HL-60 (cell line): ENCODE data around the gene POLR1H.

Experiments used
- DNase-seq, 2 experiments: peaks; one replicate each; pipeline ENCODE4 v3.0.0-alpha.2; 2010 to 2020; ENCODE audit warnings: low read depth in 1 of 2, low spot score in 1 of 2
- H3K27ac ChIP-seq: fragments of 250-450 bp; sonication (Bioruptor Pico); replicated peaks from 2 replicates; pipeline ENCODE4 v1.5.1; 2020; ENCODE audit warnings: mild to moderate bottlenecking, moderate library complexity
- H3K27me3 ChIP-seq: fragments of 250-450 bp; sonication (Bioruptor Pico); 2 replicates; pipeline ENCODE4 v1.5.1; 2021; ENCODE audit warnings: mild to moderate bottlenecking, moderate library complexity; ENCODE audit not compliant: insufficient read depth, poor library complexity, severe bottlenecking
- H3K4me3 ChIP-seq: replicated peaks from 2 replicates; pipeline ENCODE4 v1.5.1; 2011; ENCODE audit warnings: mild to moderate bottlenecking, control low read depth, low read length; ENCODE audit not compliant: insufficient read depth
- GABPA ChIP-seq: IDR thresholded peaks from 2 replicates; pipeline ENCODE4 v1.6.1; 2012; ENCODE audit warnings: low read depth
- POLR2AphosphoS5 ChIP-seq: IDR thresholded peaks from 2 replicates; pipeline ENCODE4 v1.6.1; 2012; ENCODE audit warnings: low read depth
- REST ChIP-seq: IDR thresholded peaks from 2 replicates; pipeline ENCODE4 v1.6.1; 2012; ENCODE audit warnings: low read depth; ENCODE audit not compliant: insufficient replicate concordance
- SPI1 ChIP-seq: IDR thresholded peaks from 2 replicates; pipeline ENCODE4 v1.6.1; 2012; ENCODE audit warnings: low read depth, mild to moderate bottlenecking, borderline replicate concordance
- TF ChIP-seq, protein P1 (sequence below): IDR thresholded peaks from one replicate; pipeline ENCODE4 v1.5.1; 2011; ENCODE audit warnings: low read length, control low read depth, inconsistent platforms; ENCODE audit not compliant: insufficient read depth

The POLR1H gene

DNA sequence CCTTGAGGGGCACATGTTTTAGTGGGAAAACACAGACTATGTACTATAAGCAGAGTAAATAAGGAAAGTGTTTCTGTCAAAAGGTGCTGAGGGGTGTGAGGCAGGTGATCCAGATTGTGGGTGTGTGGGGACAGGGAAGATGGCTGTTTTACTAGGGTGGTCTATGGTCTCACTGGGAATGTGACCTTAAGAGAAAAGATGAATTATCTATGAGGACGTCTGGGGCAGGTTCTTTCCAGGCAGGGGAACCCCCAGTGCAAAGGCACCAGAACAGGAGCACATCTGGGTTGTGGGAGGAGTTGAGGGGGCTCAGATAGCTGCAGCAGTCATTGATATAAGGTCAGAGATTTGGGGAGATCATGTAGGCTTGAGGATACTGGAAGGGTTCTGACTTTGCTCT, 18.2 kb upstream of the POLR1H start:
- no peak overlapping the region for H3K27ac ChIP-seq
- TF ChIP-seq GABPA, result no peak
- no peak for TF ChIP-seq POLR2AphosphoS5
- no peak for TF ChIP-seq SPI1
- TF ChIP-seq, protein P1, sequence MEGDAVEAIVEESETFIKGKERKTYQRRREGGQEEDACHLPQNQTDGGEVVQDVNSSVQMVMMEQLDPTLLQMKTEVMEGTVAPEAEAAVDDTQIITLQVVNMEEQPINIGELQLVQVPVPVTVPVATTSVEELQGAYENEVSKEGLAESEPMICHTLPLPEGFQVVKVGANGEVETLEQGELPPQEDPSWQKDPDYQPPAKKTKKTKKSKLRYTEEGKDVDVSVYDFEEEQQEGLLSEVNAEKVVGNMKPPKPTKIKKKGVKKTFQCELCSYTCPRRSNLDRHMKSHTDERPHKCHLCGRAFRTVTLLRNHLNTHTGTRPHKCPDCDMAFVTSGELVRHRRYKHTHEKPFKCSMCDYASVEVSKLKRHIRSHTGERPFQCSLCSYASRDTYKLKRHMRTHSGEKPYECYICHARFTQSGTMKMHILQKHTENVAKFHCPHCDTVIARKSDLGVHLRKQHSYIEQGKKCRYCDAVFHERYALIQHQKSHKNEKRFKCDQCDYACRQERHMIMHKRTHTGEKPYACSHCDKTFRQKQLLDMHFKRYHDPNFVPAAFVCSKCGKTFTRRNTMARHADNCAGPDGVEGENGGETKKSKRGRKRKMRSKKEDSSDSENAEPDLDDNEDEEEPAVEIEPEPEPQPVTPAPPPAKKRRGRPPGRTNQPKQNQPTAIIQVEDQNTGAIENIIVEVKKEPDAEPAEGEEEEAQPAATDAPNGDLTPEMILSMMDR, result no peak
- TF ChIP-seq REST, result no peak
- DNase-seq, result no peak

GRCh38 chr6:30043744-30044143, 17.3 kb upstream of the POLR1H start:
- Histone ChIP-seq H3K27me3 (no peaks in the 10 kb centered on the region), H3K27ac (no peak overlapping the region), H3K4me3 (no peak overlapping the region)
- TF ChIP-seq GABPA, result no peak
- no peak for TF ChIP-seq POLR2AphosphoS5
- no peak for TF ChIP-seq SPI1
- TF ChIP-seq REST, result no peak
- TF ChIP-seq, protein P1, result no peak
- no peak for DNase-seq

More for the DNA sequence above, 18.2 kb upstream of the POLR1H start:
- H3K4me3 ChIP-seq, result no peak overlapping the region
- H3K27me3 ChIP-seq, result no peaks in the 10 kb centered on the region

- no peak for DNase-seq
- H3K27ac ChIP-seq, result no peak overlapping the region
- H3K27me3 ChIP-seq, result no peaks in the 10 kb centered on the region
- H3K4me3 ChIP-seq, result no peak overlapping the region
- TF ChIP-seq, protein P1, result no peak
- TF ChIP-seq GABPA (no peak), POLR2AphosphoS5 (no peak), REST (no peak), SPI1 (no peak)
Measured at GRCh38 chr6:30044630-30045029, 16.4 kb upstream of the POLR1H start.
